Aortic smooth muscle cell (primary cell): Measurements from ENCODE around the gene ST6GALNAC5. TPM values are rescaled to one million over a fixed set of nuclear protein-coding genes. Genes with fewer than 3 reads are reported as not detected.

Experiments used
- total RNA-seq: library from RNA; depleted of rRNA; stranded (reverse); fragments of >200 nt; gene quantifications from 2 replicates; pipeline ENCODE4 v1.2.3, GENCODE V29; 2014

Gene ST6GALNAC5
- total RNA-seq: 0.40 and 1.1 TPM in 2 replicates

DNA sequence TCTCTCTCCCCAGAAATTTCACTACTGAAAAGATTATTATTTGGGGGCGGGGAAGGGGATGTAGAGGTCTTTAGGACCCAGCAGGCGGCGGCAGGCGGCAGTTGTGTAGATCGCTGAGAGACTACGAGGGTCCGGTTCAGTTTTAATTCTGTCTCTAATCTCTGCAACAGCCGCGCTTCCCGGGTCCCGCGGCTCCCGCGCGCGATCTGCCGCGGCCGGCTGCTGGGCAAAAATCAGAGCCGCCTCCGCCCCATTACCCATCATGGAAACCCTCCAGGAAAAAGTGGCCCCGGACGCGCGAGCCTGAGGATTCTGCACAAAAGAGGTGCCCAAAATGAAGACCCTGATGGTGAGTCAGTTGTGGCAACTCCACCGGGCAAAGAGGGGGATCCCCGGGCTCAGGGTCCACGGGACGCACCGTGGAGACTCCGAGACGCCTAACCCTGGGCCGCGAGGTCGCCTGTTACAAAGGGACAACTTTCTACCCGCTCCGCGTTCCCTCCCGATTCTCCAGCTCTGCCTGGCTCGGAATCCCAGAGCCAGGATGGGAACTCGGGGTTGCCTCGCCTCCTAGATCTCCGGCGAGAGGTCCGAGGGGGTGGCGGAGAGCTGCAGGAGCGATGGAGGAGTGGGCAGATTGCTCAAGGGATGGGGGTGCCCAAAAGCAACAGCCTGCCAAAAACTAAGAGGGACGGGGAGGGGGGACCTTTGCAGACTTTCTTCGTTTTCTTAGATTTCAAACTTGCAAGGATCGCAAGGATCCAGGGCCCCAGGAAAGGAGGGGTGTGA lies at the start of gene ST6GALNAC5:
TSS of gene ST6GALNAC5 (plus strand) at position 139 of the 789 bp plus-strand sequence.

